G401.6 (cell line): ENCODE results near the gene TSPEAR.

Experiments
- FAIRE-seq: peaks from 2 replicates; lab custom pipeline; 2012; peaks lifted over from hg19 to GRCh38; lab: Jason Lieb, UNC

Gene TSPEAR

GRCh38 chr21:44740742-44741141 is 29.4 kb upstream of the TSPEAR start:
- no peak for FAIRE-seq

- no peak for FAIRE-seq
These were observed 27.9 kb upstream of the TSPEAR start for GRCh38 chr21:44739316-44739715.

GRCh38 chr21:44738621-44739020 is 27.2 kb upstream of the TSPEAR start:
- no peak for FAIRE-seq

GRCh38 chr21:44737706-44738354 is 26.5 kb upstream of the TSPEAR start:
- FAIRE-seq, result no peak

GRCh38 chr21:44736291-44737004 is 25.1 kb upstream of the TSPEAR start:
- no peak for FAIRE-seq

GRCh38 chr21:44735821-44736220 is 24.4 kb upstream of the TSPEAR start:
- no peak for FAIRE-seq

- FAIRE-seq, result no peak
These were observed 23.5 kb upstream of the TSPEAR start for GRCh38 chr21:44734841-44735240.

GRCh38 chr21:44734026-44734745 is 22.8 kb upstream of the TSPEAR start:
- FAIRE-seq, result no peak

GRCh38 chr21:44732956-44733355 is 21.6 kb upstream of the TSPEAR start:
- FAIRE-seq, result no peak

- no peak for FAIRE-seq
These were observed 20.9 kb upstream of the TSPEAR start for GRCh38 chr21:44732263-44732662.

- FAIRE-seq, result no peak
These were observed 19.7 kb upstream of the TSPEAR start for GRCh38 chr21:44730951-44731579.

GRCh38 chr21:44730028-44730395 is 18.6 kb upstream of the TSPEAR start:
- no peak for FAIRE-seq

GRCh38 chr21:44729336-44730027 is 18.1 kb upstream of the TSPEAR start:
- FAIRE-seq, result no peak

- FAIRE-seq, result no peak
These were observed 17.3 kb upstream of the TSPEAR start for GRCh38 chr21:44728716-44729115.

- no peak for FAIRE-seq
These were observed 16.4 kb upstream of the TSPEAR start for GRCh38 chr21:44727757-44728156.

- FAIRE-seq, result no peak
These were observed 15.9 kb upstream of the TSPEAR start for GRCh38 chr21:44727321-44727720.

- no peak for FAIRE-seq
These were observed 15.5 kb upstream of the TSPEAR start for GRCh38 chr21:44726826-44727225.

GRCh38 chr21:44724926-44725325 is 13.6 kb upstream of the TSPEAR start:
- FAIRE-seq, result no peak

- FAIRE-seq, result no peak
These were observed 12.8 kb upstream of the TSPEAR start for GRCh38 chr21:44724196-44724595.

GRCh38 chr21:44723177-44724131 is 12.1 kb upstream of the TSPEAR start:
- no peak for FAIRE-seq

- FAIRE-seq, result no peak
These were observed 11.4 kb upstream of the TSPEAR start for GRCh38 chr21:44722731-44723130.
